Measurements from ENCODE around the gene PRPF8.

The PRPF8 gene

GRCh38 chr17:1673041-1673785 is 11.5 kb downstream of the PRPF8 start:
- TF ChIP-seq GATA2 (IDR thresholded peaks at IDR 0.05; ENCODE audit: low read depth, low read length) (no peak), GATA3 (IDR thresholded peaks at IDR 0.05; ENCODE audit: low read depth, low read length) (no peak)

- TF ChIP-seq GATA2 (IDR thresholded peaks at IDR 0.05; ENCODE audit: low read depth, low read length) (no peak), GATA3 (IDR thresholded peaks at IDR 0.05; ENCODE audit: low read depth, low read length) (no peak)
Observed at GRCh38 chr17:1661045-1661444, 23.6 kb downstream of the PRPF8 start.

- TF ChIP-seq GATA3 (IDR thresholded peaks at IDR 0.05; ENCODE audit: low read depth, low read length), result no peak
- no peak for TF ChIP-seq GATA2 (IDR thresholded peaks at IDR 0.05; ENCODE audit: low read depth, low read length)
Observed at GRCh38 chr17:1658100-1658499, 26.6 kb downstream of the PRPF8 start.

- TF ChIP-seq GATA2 (IDR thresholded peaks at IDR 0.05; ENCODE audit: low read depth, low read length) (no peak), GATA3 (IDR thresholded peaks at IDR 0.05; ENCODE audit: low read depth, low read length) (no peak)
Observed at GRCh38 chr17:1653735-1654134, 30.9 kb downstream of the PRPF8 start.

GRCh38 chr17:1651559-1651844 is 33.2 kb downstream of the PRPF8 start:
- TF ChIP-seq GATA3 (IDR thresholded peaks at IDR 0.05; ENCODE audit: low read depth, low read length) (no peak), GATA2 (IDR thresholded peaks at IDR 0.05; ENCODE audit: low read depth, low read length) (no peak)

- no peak for TF ChIP-seq GATA2 (IDR thresholded peaks at IDR 0.05; ENCODE audit: low read depth, low read length)
- no peak for TF ChIP-seq GATA3 (IDR thresholded peaks at IDR 0.05; ENCODE audit: low read depth, low read length)
Observed at GRCh38 chr17:1650731-1651558, 33.7 kb downstream of the PRPF8 start.

- TF ChIP-seq GATA2 (IDR thresholded peaks at IDR 0.05; ENCODE audit: low read depth, low read length), result no peak
- TF ChIP-seq GATA3 (IDR thresholded peaks at IDR 0.05; ENCODE audit: low read depth, low read length), result no peak
Observed at GRCh38 chr17:1649844-1650501, 34.7 kb downstream of the PRPF8 start, which contains the start of gene RILP. Gene RILP, minus strand, starts transcription at chr17:1649866. Its CDS starts 62 bp downstream, at chr17:1649804.

GRCh38 chr17:1648963-1649843 is 35.5 kb downstream of the PRPF8 start:
- TF ChIP-seq GATA2 (IDR thresholded peaks at IDR 0.05; ENCODE audit: low read depth, low read length) (no peak), GATA3 (IDR thresholded peaks at IDR 0.05; ENCODE audit: low read depth, low read length) (no peak)

- TF ChIP-seq GATA2 (IDR thresholded peaks at IDR 0.05; ENCODE audit: low read depth, low read length), result no peak
- no peak for TF ChIP-seq GATA3 (IDR thresholded peaks at IDR 0.05; ENCODE audit: low read depth, low read length)
Observed at GRCh38 chr17:1648173-1648962, 36.3 kb downstream of the PRPF8 start.

GRCh38 chr17:1647802-1648171 is 36.9 kb downstream of the PRPF8 start:
- no peak for TF ChIP-seq GATA3 (IDR thresholded peaks at IDR 0.05; ENCODE audit: low read depth, low read length)
- TF ChIP-seq GATA2 (IDR thresholded peaks at IDR 0.05; ENCODE audit: low read depth, low read length), result no peak

- TF ChIP-seq GATA2 (IDR thresholded peaks at IDR 0.05; ENCODE audit: low read depth, low read length), result no peak
- TF ChIP-seq GATA3 (IDR thresholded peaks at IDR 0.05; ENCODE audit: low read depth, low read length), result no peak
Observed at GRCh38 chr17:1646199-1646875, 38.3 kb downstream of the PRPF8 start.

Measured in SH-SY5Y (cell line).